HAP-1 (cell line): ENCODE results near the gene FBXW12.
A peak's percentile ranks its signal among the peaks of the same experiment; 100 is the strongest.

ENCODE experiments used
- DNase-seq, 2 experiments: peaks; one replicate each; pipeline ENCODE4 v3.0.0-alpha.2; 2016 to 2020; ENCODE audit warnings: low spot score in 2 of 2
- H3K27me3 ChIP-seq: fragments of 250-450 bp; sonication (Bioruptor Pico); 2 replicates; pipeline ENCODE4 v1.5.1; 2020; ENCODE audit warnings: low read depth, mild to moderate bottlenecking, moderate library complexity
- H3K36me3 ChIP-seq: fragments of 250-450 bp; sonication (Bioruptor Pico); replicated peaks from 2 replicates; pipeline ENCODE4 v1.5.1; 2020; ENCODE audit warnings: mild to moderate bottlenecking
- H3K4me1 ChIP-seq: fragments of 250-450 bp; sonication (Bioruptor Pico); 2 replicates; pipeline ENCODE4 v1.5.1; 2020; ENCODE audit warnings: mild to moderate bottlenecking
- H3K4me3 ChIP-seq: fragments of 250-450 bp; sonication (Bioruptor Pico); 2 replicates; pipeline ENCODE4 v1.5.1; 2020; ENCODE audit warnings: mild to moderate bottlenecking, moderate library complexity
- H3K9me3 ChIP-seq: fragments of 250-450 bp; sonication (Bioruptor Pico); 2 replicates; pipeline ENCODE4 v1.5.1; 2020; ENCODE audit warnings: mild to moderate bottlenecking, moderate library complexity
- in situ Hi-C: fragments of 300-500 bp; cut with MboI; formaldehyde crosslinking; loops from 3 replicates; pipeline ENCODE4 v1.14.3; 2020; ENCODE audit warnings: low sequenced_read_pairs, inconsistent platforms, mixed read lengths

FBXW12 gene

GRCh38 chr3:48426401-48426909 lies 54.4 kb downstream of the FBXW12 start:
- Histone ChIP-seq H3K27me3 (no peaks in the 10 kb centered on the region), H3K4me3 (no peak overlapping the region), H3K36me3 (no peaks in the 10 kb centered on the region; the same call in 1 of the 2 replicates), H3K9me3 (no peaks in the 10 kb centered on the region), H3K4me1 (peaks cover 9% of the 10 kb centered on the region)
- no peak for DNase-seq
- in situ Hi-C loops: no loop called here

GRCh38 chr3:48426944-48427629 lies 55.1 kb downstream of the FBXW12 start:
- no peaks in the 10 kb centered on the region for H3K9me3 ChIP-seq
- H3K4me3 ChIP-seq: no peak overlapping the region
- in situ Hi-C loops: no loop called here
- peaks cover 6% of the 10 kb centered on the region for H3K36me3 ChIP-seq
- no peaks in the 10 kb centered on the region for H3K27me3 ChIP-seq
- H3K4me1 ChIP-seq: peaks cover 9% of the 10 kb centered on the region
- DNase-seq: no peak

- in situ Hi-C loops: no loop called here
- H3K9me3 ChIP-seq: no peaks in the 10 kb centered on the region
- DNase-seq: no peak
- no peaks in the 10 kb centered on the region for H3K27me3 ChIP-seq
- peaks cover 9% of the 10 kb centered on the region for H3K4me1 ChIP-seq
- no peak overlapping the region for H3K4me3 ChIP-seq
- H3K36me3 ChIP-seq: peaks cover 11% of the 10 kb centered on the region
These were observed 55.6 kb downstream of the FBXW12 start for GRCh38 chr3:48427630-48427962.

GRCh38 chr3:48428088-48428571 lies 56.1 kb downstream of the FBXW12 start:
- peaks cover 11% of the 10 kb centered on the region for H3K4me1 ChIP-seq
- DNase-seq: no peak
- H3K9me3 ChIP-seq: no peaks in the 10 kb centered on the region
- H3K27me3 ChIP-seq: no peaks in the 10 kb centered on the region
- in situ Hi-C loops: no loop called here
- peak overlapping the region; percentile 57 for H3K4me3 ChIP-seq
- H3K36me3 ChIP-seq: peaks cover 17% of the 10 kb centered on the region

GRCh38 chr3:48428572-48429316 lies 56.7 kb downstream of the FBXW12 start:
- Histone ChIP-seq H3K36me3 (peaks cover 21% of the 10 kb centered on the region), H3K4me1 (peaks cover 17% of the 10 kb centered on the region), H3K4me3 (peak overlapping the region; percentile 57), H3K9me3 (no peaks in the 10 kb centered on the region), H3K27me3 (no peaks in the 10 kb centered on the region)
- peak; percentile 27 to 60 for DNase-seq
- in situ Hi-C loops: no loop called here

GRCh38 chr3:48429317-48429959 lies 57.4 kb downstream of the FBXW12 start:
- peak; percentile 32 to 78 for DNase-seq

GRCh38 chr3:48429960-48430707 lies 58.1 kb downstream of the FBXW12 start, which contains the start of gene PLXNB1:
Gene PLXNB1 (minus strand): TSS chr3:48430086. CDS start chr3:48424611, 5,475 bp downstream.
- no peaks in the 10 kb centered on the region for H3K9me3 ChIP-seq
- H3K4me1 ChIP-seq: peaks cover 24% of the 10 kb centered on the region
- H3K4me3 ChIP-seq: peak within 1 kb of the TSS; percentile 57
- in situ Hi-C loops: no loop called here
- peaks cover 27% of the 10 kb centered on the region for H3K36me3 ChIP-seq
- no peaks in the 10 kb centered on the region for H3K27me3 ChIP-seq
- DNase-seq: peak in 1 of 2 experiments; percentile 63

More at GRCh38 chr3:48429317-48429959, 57.4 kb downstream of the FBXW12 start:
- Histone ChIP-seq H3K4me1 (peaks cover 22% of the 10 kb centered on the region), H3K27me3 (no peaks in the 10 kb centered on the region), H3K9me3 (no peaks in the 10 kb centered on the region), H3K4me3 (peak overlapping the region; percentile 57), H3K36me3 (peaks cover 25% of the 10 kb centered on the region)
- in situ Hi-C loops: no loop called here

- H3K36me3 ChIP-seq: peaks cover 27% of the 10 kb centered on the region
- in situ Hi-C loops: no loop called here
- peaks cover 24% of the 10 kb centered on the region for H3K4me1 ChIP-seq
- no peak for DNase-seq
- no peaks in the 10 kb centered on the region for H3K9me3 ChIP-seq
- no peak overlapping the region for H3K4me3 ChIP-seq
- no peaks in the 10 kb centered on the region for H3K27me3 ChIP-seq
These were observed 58.7 kb downstream of the FBXW12 start for GRCh38 chr3:48430708-48431101.

GRCh38 chr3:48431224-48432029 lies 59.4 kb downstream of the FBXW12 start:
- no peak for DNase-seq
- in situ Hi-C loops: no loop called here
- Histone ChIP-seq H3K4me1 (peaks cover 24% of the 10 kb centered on the region), H3K36me3 (peaks cover 27% of the 10 kb centered on the region), H3K4me3 (no peak overlapping the region), H3K27me3 (no peaks in the 10 kb centered on the region), H3K9me3 (no peaks in the 10 kb centered on the region)

GRCh38 chr3:48432411-48433371 lies 60.7 kb downstream of the FBXW12 start:
- H3K36me3 ChIP-seq: peaks cover 27% of the 10 kb centered on the region
- DNase-seq: peak in 1 of 2 experiments; percentile 31
- no peaks in the 10 kb centered on the region for H3K27me3 ChIP-seq
- peaks cover 24% of the 10 kb centered on the region for H3K4me1 ChIP-seq
- in situ Hi-C loops: no loop called here
- no peaks in the 10 kb centered on the region for H3K9me3 ChIP-seq
- H3K4me3 ChIP-seq: no peak overlapping the region

- no peaks in the 10 kb centered on the region for H3K27me3 ChIP-seq
- peaks cover 27% of the 10 kb centered on the region for H3K36me3 ChIP-seq
- in situ Hi-C loops: no loop called here
- no peaks in the 10 kb centered on the region for H3K9me3 ChIP-seq
- no peak overlapping the region for H3K4me3 ChIP-seq
- peak; percentile 66 to 78 for DNase-seq
- H3K4me1 ChIP-seq: peaks cover 18% of the 10 kb centered on the region
These were observed 61.6 kb downstream of the FBXW12 start for GRCh38 chr3:48433472-48434118.
